Sigmoid colon (tissue), 4 donors: ENCODE measurements around the gene ZC3H10.

Experiments used
- POLR2A ChIP-seq, 2 donors: fragments of 450-650 bp; IDR thresholded peaks; one replicate each; pipeline ENCODE4 v1.6.1; 2016; ENCODE audit warnings: antibody characterized with exemption in 2 of 2, mild to moderate bottlenecking in 2 of 2, moderate library complexity in 2 of 2
- POLR2AphosphoS5 ChIP-seq, 4 donors: sonication (generic); formaldehyde crosslinking; IDR thresholded peaks; one replicate each; pipeline ENCODE4 v1.6.1; 2017; ENCODE audit warnings: antibody characterized with exemption in 4 of 4
- TF ChIP-seq, protein P1 (sequence below), 4 experiments: fragments of 450-650 bp in 3 of 4; fragments of 200-600 bp in 1 of 4; IDR thresholded peaks; one replicate each; pipeline ENCODE4 v1.5.1; 2016 to 2019; ENCODE audit warnings: antibody characterized with exemption in 4 of 4, mild to moderate bottlenecking in 3 of 4, moderate library complexity in 2 of 4

DNA sequence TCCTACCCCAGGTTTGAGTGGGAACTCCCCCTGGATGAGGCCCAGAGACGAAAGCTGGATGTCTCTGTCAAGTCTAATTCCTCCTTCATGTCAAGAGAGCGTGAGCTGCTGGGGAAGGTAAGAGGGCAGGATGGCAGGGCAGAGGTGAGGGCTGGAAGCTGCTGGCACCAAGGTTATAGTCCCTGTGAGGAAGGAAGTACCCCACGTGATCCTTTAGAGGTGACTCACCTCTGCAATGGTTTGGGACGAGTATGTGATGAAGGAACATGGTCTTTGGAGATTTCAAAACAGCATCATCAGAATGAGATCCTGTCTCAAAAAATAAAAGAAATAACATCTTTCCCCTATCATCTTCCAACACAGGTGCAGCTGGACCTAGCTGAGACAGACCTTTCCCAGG, 25.2 kb downstream of the ZC3H10 start:
- TF ChIP-seq, protein P1, sequence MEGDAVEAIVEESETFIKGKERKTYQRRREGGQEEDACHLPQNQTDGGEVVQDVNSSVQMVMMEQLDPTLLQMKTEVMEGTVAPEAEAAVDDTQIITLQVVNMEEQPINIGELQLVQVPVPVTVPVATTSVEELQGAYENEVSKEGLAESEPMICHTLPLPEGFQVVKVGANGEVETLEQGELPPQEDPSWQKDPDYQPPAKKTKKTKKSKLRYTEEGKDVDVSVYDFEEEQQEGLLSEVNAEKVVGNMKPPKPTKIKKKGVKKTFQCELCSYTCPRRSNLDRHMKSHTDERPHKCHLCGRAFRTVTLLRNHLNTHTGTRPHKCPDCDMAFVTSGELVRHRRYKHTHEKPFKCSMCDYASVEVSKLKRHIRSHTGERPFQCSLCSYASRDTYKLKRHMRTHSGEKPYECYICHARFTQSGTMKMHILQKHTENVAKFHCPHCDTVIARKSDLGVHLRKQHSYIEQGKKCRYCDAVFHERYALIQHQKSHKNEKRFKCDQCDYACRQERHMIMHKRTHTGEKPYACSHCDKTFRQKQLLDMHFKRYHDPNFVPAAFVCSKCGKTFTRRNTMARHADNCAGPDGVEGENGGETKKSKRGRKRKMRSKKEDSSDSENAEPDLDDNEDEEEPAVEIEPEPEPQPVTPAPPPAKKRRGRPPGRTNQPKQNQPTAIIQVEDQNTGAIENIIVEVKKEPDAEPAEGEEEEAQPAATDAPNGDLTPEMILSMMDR (IDR thresholded peaks at IDR 0.05) = no peak
- TF ChIP-seq POLR2A (IDR thresholded peaks at IDR 0.05) = no peak
- no peak for TF ChIP-seq POLR2AphosphoS5 (IDR thresholded peaks at IDR 0.05)
